HepG2 (cell line): ENCODE measurements around the gene CNOT10. TPM values are rescaled to one million over a fixed set of nuclear protein-coding genes. Genes with fewer than 3 reads are reported as not detected.

Experiments used
- CHD2 ChIP-seq: IDR thresholded peaks from 2 replicates; pipeline ENCODE4 v1.6.1; 2011; ENCODE audit warnings: low read depth, low read length, improper control_type of control experiment
- ELF1 ChIP-seq: sonication (generic); formaldehyde crosslinking; IDR thresholded peaks from 2 replicates; pipeline ENCODE4 v1.4.0; 2020; ENCODE audit warnings: missing genetic modification reagents
- FOSL2 ChIP-seq: sonication (generic); formaldehyde crosslinking; IDR thresholded peaks from 2 replicates; pipeline ENCODE4 v1.4.0; 2020; ENCODE audit warnings: missing genetic modification reagents
- KDM2A ChIP-seq: sonication (generic); formaldehyde crosslinking; IDR thresholded peaks from 2 replicates; pipeline ENCODE4 v1.4.0; 2020; ENCODE audit warnings: low read depth, missing genetic modification reagents, borderline replicate concordance
- RARA ChIP-seq: IDR thresholded peaks from 2 replicates; pipeline ENCODE4 v1.6.1; 2016; ENCODE audit warnings: missing genetic modification reagents, missing compliant biosample characterization
- SNAI1 ChIP-seq: sonication (generic); formaldehyde crosslinking; IDR thresholded peaks from 2 replicates; pipeline ENCODE4 v1.5.0; 2020; ENCODE audit warnings: mild to moderate bottlenecking, missing genetic modification reagents, borderline replicate concordance
- SOX5 ChIP-seq: IDR thresholded peaks from 2 replicates; pipeline ENCODE4 v1.6.1; 2016; ENCODE audit warnings: borderline replicate concordance
- TCF7 ChIP-seq: sonication (generic); IDR thresholded peaks from 2 replicates; pipeline ENCODE4 v1.6.1; 2016; ENCODE audit warnings: antibody characterized with exemption, low read depth
- ZC3H13 ChIP-seq: sonication (generic); formaldehyde crosslinking; IDR thresholded peaks from 2 replicates; pipeline ENCODE4 v1.8.1; 2023; ENCODE audit warnings: mild to moderate bottlenecking, missing genetic modification reagents, moderate library complexity
- ZNF292 ChIP-seq: sonication (generic); formaldehyde crosslinking; IDR thresholded peaks from 2 replicates; pipeline ENCODE4 v1.8.1; 2022; ENCODE audit warnings: mild to moderate bottlenecking, low read depth, missing genetic modification reagents, borderline replicate concordance
- ZNF430 ChIP-seq: sonication (generic); formaldehyde crosslinking; IDR thresholded peaks from 2 replicates; pipeline ENCODE4 v1.9.0; 2021; ENCODE audit warnings: mild to moderate bottlenecking, missing genetic modification reagents
- ZNF747 ChIP-seq: sonication (generic); formaldehyde crosslinking; IDR thresholded peaks from 2 replicates; pipeline ENCODE4 v1.8.1; 2023; ENCODE audit warnings: missing genetic modification reagents, mild to moderate bottlenecking, borderline replicate concordance
- ZSCAN29 ChIP-seq: sonication (generic); formaldehyde crosslinking; conservative IDR thresholded peaks from 2 replicates; pipeline ENCODE4 v1.4.0; 2020; ENCODE audit warnings: mild to moderate bottlenecking, missing genetic modification reagents
- polyA plus RNA-seq, 8 experiments: library from polyadenylated mRNA; depleted of rRNA in 3 of 8; stranded (reverse) in 7 of 8; unstranded in 1 of 8; fragments of >200 nt; fragmentation: Illumina TruSeq in 4 of 8; extraction: Trizol in 4 of 8; gene quantifications; 2 replicates each; pipeline versions ENCODE4 v1.2.1 to v1.2.3, GENCODE V29; 2011 to 2016; ENCODE audit warnings: low read depth in 4 of 8, missing spikeins in 1 of 8, mixed read lengths in 1 of 8; ENCODE audit not compliant: insufficient read depth in 1 of 8
- total RNA-seq, 5 experiments: library from RNA; depleted of rRNA; stranded (reverse); fragments of >200 nt; fragmentation: Illumina TruSeq; extraction: Trizol; gene quantifications; 2 replicates each; pipeline ENCODE4 v1.2.3, GENCODE V29; 2016; ENCODE audit warnings: low read depth in 1 of 5
- TF ChIP-seq, protein P1 (sequence below): sonication (generic); formaldehyde crosslinking; conservative IDR thresholded peaks from 2 replicates; pipeline ENCODE4 v1.4.0; 2020; ENCODE audit warnings: mild to moderate bottlenecking, missing genetic modification reagents, moderate library complexity
- TF ChIP-seq, protein P2 (sequence below): IDR thresholded peaks from 2 replicates; pipeline ENCODE4 v1.6.1; 2016; ENCODE audit warnings: missing genetic modification reagents, missing compliant biosample characterization
- TF ChIP-seq, protein P3 (sequence below): sonication (generic); formaldehyde crosslinking; IDR thresholded peaks from 2 replicates; pipeline ENCODE4 v1.4.0; 2020; ENCODE audit warnings: missing genetic modification reagents
- TF ChIP-seq, protein P4 (sequence below): sonication (generic); formaldehyde crosslinking; IDR thresholded peaks from 2 replicates; pipeline ENCODE4 v1.8.0; 2022; ENCODE audit warnings: missing genetic modification reagents, mild to moderate bottlenecking, borderline replicate concordance
- TF ChIP-seq, protein P5 (sequence below): sonication (generic); formaldehyde crosslinking; IDR thresholded peaks from 2 replicates; pipeline ENCODE4 v1.4.0; 2020; ENCODE audit warnings: missing genetic modification reagents

Gene CNOT10
- total and polyA plus RNA-seq, 2 of the 13 experiments (the other 11 are each of a cell fraction or from before 2014, with no cell fraction given): 21.2 to 34.1 TPM

DNA sequence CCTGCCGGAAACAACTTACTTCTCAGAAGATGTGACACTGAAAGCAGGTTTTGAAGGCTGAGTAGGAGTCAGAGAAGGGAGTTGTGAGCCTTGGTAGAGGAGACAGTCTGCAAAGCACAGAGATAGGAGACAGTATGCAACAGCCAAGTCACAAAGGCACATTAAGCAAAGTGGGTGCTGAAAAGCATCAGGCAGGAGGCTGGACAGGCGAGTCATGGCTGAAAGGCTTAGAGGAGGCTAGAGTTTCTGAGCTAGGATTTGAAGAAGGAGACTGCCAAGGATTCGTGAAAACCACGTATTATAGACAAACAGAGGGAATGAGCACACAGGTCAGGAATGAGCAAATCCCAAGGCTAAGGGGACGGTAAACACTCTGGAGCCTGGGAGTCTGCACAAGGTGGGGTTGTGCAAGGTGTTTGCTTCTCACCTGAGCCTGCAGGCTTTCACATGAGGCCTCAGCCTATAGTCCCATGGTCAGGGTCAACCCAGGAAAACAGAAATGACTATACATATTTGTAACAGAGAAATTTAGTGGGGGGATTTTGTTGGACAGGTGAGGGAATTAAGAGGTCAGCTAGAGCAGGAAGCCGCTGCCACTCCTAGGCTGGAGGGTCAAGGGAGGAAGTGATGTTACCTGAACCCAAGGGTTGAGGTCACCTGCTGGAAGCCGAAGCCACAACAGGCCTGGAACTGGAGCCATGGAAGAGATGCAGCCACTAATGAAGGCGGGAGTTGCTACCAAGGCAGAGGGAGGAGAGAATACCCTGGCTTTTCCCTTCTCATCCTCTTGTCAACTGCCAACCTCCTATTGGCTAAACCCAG, 109.7 kb downstream of the CNOT10 start (continued):
- TF ChIP-seq, protein P1, sequence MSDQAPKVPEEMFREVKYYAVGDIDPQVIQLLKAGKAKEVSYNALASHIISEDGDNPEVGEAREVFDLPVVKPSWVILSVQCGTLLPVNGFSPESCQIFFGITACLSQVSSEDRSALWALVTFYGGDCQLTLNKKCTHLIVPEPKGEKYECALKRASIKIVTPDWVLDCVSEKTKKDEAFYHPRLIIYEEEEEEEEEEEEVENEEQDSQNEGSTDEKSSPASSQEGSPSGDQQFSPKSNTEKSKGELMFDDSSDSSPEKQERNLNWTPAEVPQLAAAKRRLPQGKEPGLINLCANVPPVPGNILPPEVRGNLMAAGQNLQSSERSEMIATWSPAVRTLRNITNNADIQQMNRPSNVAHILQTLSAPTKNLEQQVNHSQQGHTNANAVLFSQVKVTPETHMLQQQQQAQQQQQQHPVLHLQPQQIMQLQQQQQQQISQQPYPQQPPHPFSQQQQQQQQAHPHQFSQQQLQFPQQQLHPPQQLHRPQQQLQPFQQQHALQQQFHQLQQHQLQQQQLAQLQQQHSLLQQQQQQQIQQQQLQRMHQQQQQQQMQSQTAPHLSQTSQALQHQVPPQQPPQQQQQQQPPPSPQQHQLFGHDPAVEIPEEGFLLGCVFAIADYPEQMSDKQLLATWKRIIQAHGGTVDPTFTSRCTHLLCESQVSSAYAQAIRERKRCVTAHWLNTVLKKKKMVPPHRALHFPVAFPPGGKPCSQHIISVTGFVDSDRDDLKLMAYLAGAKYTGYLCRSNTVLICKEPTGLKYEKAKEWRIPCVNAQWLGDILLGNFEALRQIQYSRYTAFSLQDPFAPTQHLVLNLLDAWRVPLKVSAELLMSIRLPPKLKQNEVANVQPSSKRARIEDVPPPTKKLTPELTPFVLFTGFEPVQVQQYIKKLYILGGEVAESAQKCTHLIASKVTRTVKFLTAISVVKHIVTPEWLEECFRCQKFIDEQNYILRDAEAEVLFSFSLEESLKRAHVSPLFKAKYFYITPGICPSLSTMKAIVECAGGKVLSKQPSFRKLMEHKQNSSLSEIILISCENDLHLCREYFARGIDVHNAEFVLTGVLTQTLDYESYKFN (CRISPR knock-in tag): peak; percentile 89
- peak; percentile 73 for TF ChIP-seq SOX5 (CRISPR knock-in tag)
- TF ChIP-seq, protein P2, sequence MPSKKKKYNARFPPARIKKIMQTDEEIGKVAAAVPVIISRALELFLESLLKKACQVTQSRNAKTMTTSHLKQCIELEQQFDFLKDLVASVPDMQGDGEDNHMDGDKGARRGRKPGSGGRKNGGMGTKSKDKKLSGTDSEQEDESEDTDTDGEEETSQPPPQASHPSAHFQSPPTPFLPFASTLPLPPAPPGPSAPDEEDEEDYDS (CRISPR knock-in tag): 0 out of 2 replicates have a peak, but pooled peaks have one; percentile 26
- TF ChIP-seq ZNF430: peak; percentile 40; the same call in 1 of the 2 replicates
- TF ChIP-seq KDM2A (CRISPR knock-in tag): 0 out of 2 replicates have a peak, but pooled peaks have one; percentile 19
- peak; percentile 78 for TF ChIP-seq RARA (CRISPR knock-in tag)
- TF ChIP-seq ZNF292 (CRISPR knock-in tag): peak; percentile 84; the same call in 1 of the 2 replicates
- TF ChIP-seq, protein P3, sequence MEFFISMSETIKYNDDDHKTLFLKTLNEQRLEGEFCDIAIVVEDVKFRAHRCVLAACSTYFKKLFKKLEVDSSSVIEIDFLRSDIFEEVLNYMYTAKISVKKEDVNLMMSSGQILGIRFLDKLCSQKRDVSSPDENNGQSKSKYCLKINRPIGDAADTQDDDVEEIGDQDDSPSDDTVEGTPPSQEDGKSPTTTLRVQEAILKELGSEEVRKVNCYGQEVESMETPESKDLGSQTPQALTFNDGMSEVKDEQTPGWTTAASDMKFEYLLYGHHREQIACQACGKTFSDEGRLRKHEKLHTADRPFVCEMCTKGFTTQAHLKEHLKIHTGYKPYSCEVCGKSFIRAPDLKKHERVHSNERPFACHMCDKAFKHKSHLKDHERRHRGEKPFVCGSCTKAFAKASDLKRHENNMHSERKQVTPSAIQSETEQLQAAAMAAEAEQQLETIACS (CRISPR knock-in tag): peak; percentile 36; the same call in 1 of the 2 replicates
- 0 out of 2 replicates have a peak, but pooled peaks have one; percentile 34 for TF ChIP-seq ZSCAN29
- TF ChIP-seq, protein P4, sequence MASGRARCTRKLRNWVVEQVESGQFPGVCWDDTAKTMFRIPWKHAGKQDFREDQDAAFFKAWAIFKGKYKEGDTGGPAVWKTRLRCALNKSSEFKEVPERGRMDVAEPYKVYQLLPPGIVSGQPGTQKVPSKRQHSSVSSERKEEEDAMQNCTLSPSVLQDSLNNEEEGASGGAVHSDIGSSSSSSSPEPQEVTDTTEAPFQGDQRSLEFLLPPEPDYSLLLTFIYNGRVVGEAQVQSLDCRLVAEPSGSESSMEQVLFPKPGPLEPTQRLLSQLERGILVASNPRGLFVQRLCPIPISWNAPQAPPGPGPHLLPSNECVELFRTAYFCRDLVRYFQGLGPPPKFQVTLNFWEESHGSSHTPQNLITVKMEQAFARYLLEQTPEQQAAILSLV (CRISPR knock-in tag): peak; percentile 45; the same call in 1 of the 2 replicates
- TF ChIP-seq TCF7: peak; percentile 57; the same call in 1 of the 2 replicates
- TF ChIP-seq ZNF747 (CRISPR knock-in tag): 0 out of 2 replicates have a peak, but pooled peaks have one; percentile 58
- TF ChIP-seq SNAI1 (CRISPR knock-in tag): 0 out of 2 replicates have a peak, but pooled peaks have one; percentile 17
- TF ChIP-seq ZC3H13: no peak; the same call in 1 of the 2 replicates
- no peak for TF ChIP-seq CHD2
- peak; percentile 91 for TF ChIP-seq FOSL2
- TF ChIP-seq ELF1 (CRISPR knock-in tag): peak; percentile 16; the same call in 1 of the 2 replicates
- TF ChIP-seq, protein P5, sequence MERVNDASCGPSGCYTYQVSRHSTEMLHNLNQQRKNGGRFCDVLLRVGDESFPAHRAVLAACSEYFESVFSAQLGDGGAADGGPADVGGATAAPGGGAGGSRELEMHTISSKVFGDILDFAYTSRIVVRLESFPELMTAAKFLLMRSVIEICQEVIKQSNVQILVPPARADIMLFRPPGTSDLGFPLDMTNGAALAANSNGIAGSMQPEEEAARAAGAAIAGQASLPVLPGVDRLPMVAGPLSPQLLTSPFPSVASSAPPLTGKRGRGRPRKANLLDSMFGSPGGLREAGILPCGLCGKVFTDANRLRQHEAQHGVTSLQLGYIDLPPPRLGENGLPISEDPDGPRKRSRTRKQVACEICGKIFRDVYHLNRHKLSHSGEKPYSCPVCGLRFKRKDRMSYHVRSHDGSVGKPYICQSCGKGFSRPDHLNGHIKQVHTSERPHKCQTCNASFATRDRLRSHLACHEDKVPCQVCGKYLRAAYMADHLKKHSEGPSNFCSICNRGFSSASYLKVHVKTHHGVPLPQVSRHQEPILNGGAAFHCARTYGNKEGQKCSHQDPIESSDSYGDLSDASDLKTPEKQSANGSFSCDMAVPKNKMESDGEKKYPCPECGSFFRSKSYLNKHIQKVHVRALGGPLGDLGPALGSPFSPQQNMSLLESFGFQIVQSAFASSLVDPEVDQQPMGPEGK (CRISPR knock-in tag): peak; percentile 59; the same call in 1 of the 2 replicates
